Esophagus muscularis mucosa (tissue), 4 donors: ENCODE results near the gene ERGIC1. TPM values are rescaled to one million over a fixed set of nuclear protein-coding genes. Genes with fewer than 3 reads are reported as not detected.

Experiments
- DNase-seq: peaks from one replicate; pipeline ENCODE4 v3.0.0-alpha.2; 2017; ENCODE audit errors: extremely low spot score
- H3K27ac ChIP-seq, 4 donors: fragments of 200-600 bp; sonication (generic); replicated peaks in 1 of 4; 1 replicate in 3 of 4; 2 replicates in 1 of 4; pipeline ENCODE4 v1.5.1; 2016 to 2019; ENCODE audit warnings: mild to moderate bottlenecking in 1 of 4
- H3K27me3 ChIP-seq, 4 donors: fragments of 200-600 bp; sonication (generic); one replicate each; pipeline versions ENCODE4 v1.5.1 to v1.6.0; 2016 to 2019
- H3K36me3 ChIP-seq, 4 donors: fragments of 200-600 bp; sonication (generic); one replicate each; pipeline ENCODE4 v1.5.1; 2016 to 2019
- H3K4me1 ChIP-seq, 4 donors: fragments of 200-600 bp; sonication (generic); one replicate each; pipeline ENCODE4 v1.5.1; 2016 to 2019
- H3K4me3 ChIP-seq, 4 donors: fragments of 200-600 bp; sonication (generic); 1 replicate in 2 of 4; 2 replicates in 2 of 4; pipeline ENCODE4 v1.5.1; 2016 to 2019; ENCODE audit warnings: mild to moderate bottlenecking in 4 of 4, moderate library complexity in 1 of 4
- H3K9me3 ChIP-seq, 4 donors: fragments of 200-600 bp; sonication (generic); 1 replicate in 3 of 4; 2 replicates in 1 of 4; pipeline ENCODE4 v1.5.1; 2016 to 2019
- EP300 ChIP-seq: sonication (generic); formaldehyde crosslinking; IDR thresholded peaks from one replicate; pipeline ENCODE4 v1.6.1; 2017; ENCODE audit warnings: antibody characterized with exemption
- POLR2A ChIP-seq: fragments of 450-650 bp; IDR thresholded peaks from one replicate; pipeline ENCODE4 v1.6.1; 2017; ENCODE audit warnings: antibody characterized with exemption, moderate library complexity, mild to moderate bottlenecking, low read depth
- POLR2AphosphoS5 ChIP-seq, 2 donors: sonication (generic); formaldehyde crosslinking; IDR thresholded peaks; one replicate each; pipeline ENCODE4 v1.6.1; 2017; ENCODE audit warnings: antibody characterized with exemption in 2 of 2
- WGBS: methylation state at CpG from one replicate; pipeline ENCODE4 v1.1.5; 2018; 5-methylcytosine and 5-hydroxymethylcytosine counted together
- intact Hi-C: fragments of 100-400 bp; cut with DNase I; formaldehyde crosslinking; loops from one replicate; pipeline ENCODE4 v1.15.1; 2023
- total RNA-seq, 4 donors: library from RNA; depleted of rRNA; stranded (reverse); fragments of >200 nt; gene quantifications; one replicate each; pipeline versions ENCODE4 v1.1.0 to v1.2.1, GENCODE V29; 2016
- TF ChIP-seq, protein P1 (sequence below), 3 experiments: fragments of 200-600 bp in 2 of 3; fragments of 450-650 bp in 1 of 3; sonication (generic) in 2 of 3; IDR thresholded peaks; one replicate each; pipeline ENCODE4 v1.5.1; 2017 to 2019; ENCODE audit warnings: antibody characterized with exemption in 3 of 3, mild to moderate bottlenecking in 2 of 3, moderate library complexity in 1 of 3

Gene ERGIC1
- total RNA-seq, 4 donors from 2014 or later = 105 to 161 (median 145) TPM

DNA sequence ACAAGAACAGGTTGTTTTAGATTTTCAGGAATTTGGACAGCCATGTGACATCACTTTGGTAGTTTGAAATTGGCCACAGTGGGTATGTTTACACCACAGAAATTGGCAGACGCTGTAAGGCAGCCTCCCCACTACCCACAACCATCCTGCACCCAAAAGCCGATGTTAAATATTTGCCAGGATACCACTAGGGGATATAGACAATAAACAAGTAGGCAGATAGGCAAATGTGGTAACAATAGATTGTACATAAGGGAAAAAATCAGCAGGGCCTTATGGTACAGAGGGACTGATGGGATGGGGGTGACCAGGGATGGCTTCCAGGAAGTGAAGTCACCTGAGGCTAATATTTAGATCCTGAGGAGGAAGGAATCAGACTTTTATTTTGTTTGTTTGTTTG, 31.9 kb upstream of the ERGIC1 start:
- H3K9me3 ChIP-seq = no peaks in the 10 kb centered on the region
- H3K4me3 ChIP-seq = no peak overlapping the region
- no peak for DNase-seq
- WGBS = 88% methylated on average over 2 of the region's 2 CpGs
- intact Hi-C loops = no loop called here
- TF ChIP-seq EP300 (no peak), POLR2A (no peak), POLR2AphosphoS5 (IDR thresholded peaks at IDR 0.05) (no peak)
- TF ChIP-seq, protein P1, sequence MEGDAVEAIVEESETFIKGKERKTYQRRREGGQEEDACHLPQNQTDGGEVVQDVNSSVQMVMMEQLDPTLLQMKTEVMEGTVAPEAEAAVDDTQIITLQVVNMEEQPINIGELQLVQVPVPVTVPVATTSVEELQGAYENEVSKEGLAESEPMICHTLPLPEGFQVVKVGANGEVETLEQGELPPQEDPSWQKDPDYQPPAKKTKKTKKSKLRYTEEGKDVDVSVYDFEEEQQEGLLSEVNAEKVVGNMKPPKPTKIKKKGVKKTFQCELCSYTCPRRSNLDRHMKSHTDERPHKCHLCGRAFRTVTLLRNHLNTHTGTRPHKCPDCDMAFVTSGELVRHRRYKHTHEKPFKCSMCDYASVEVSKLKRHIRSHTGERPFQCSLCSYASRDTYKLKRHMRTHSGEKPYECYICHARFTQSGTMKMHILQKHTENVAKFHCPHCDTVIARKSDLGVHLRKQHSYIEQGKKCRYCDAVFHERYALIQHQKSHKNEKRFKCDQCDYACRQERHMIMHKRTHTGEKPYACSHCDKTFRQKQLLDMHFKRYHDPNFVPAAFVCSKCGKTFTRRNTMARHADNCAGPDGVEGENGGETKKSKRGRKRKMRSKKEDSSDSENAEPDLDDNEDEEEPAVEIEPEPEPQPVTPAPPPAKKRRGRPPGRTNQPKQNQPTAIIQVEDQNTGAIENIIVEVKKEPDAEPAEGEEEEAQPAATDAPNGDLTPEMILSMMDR (IDR thresholded peaks at IDR 0.05) = no peak
- H3K27me3 ChIP-seq = no peaks in the 10 kb centered on the region
- no peaks in the 10 kb centered on the region for H3K36me3 ChIP-seq
- no peak overlapping the region for H3K27ac ChIP-seq
- H3K4me1 ChIP-seq = peaks cover 3 to 37% (median 23%) of the 10 kb centered on the region in 4 donors

DNA sequence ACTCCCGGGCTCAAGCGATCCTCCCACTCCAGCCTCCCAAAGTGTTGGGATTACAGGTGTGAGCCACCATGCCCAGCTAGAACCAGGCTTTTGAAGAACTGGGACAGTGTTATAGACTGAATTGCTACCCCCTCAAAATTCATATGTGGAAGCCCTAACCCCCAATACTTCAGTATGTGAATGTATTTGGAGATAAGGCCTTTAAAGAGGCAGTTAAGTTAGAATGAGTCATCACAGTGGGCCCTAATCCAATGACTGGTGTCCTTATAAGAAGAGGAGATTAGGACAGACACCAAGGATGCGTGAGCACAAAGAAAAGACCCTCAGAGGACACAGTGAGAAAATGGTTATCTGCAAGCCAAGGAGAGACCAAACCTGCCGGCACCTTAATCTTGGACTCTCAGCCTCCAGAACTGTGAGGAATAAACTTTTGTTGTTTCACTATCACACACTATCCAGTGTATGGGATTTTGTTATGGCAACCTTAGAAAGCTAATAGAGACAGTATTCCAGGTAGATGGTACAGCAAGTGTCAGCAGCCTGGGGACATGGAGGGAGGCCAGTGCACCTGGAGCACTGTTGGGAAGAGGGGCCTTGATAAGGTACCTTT, 31.4 kb upstream of the ERGIC1 start:
- H3K4me1 ChIP-seq = peaks cover 3 to 34% (median 18%) of the 10 kb centered on the region in 4 donors
- no peaks in the 10 kb centered on the region for H3K27me3 ChIP-seq
- H3K27ac ChIP-seq = no peak overlapping the region
- no peaks in the 10 kb centered on the region for H3K36me3 ChIP-seq
- TF ChIP-seq POLR2AphosphoS5 (IDR thresholded peaks at IDR 0.05) (no peak), POLR2A (no peak), EP300 (no peak)
- TF ChIP-seq, protein P1 (IDR thresholded peaks at IDR 0.05) = no peak
- no peak for DNase-seq
- 90% methylated on average over 4 of the region's 4 CpGs for WGBS
- H3K9me3 ChIP-seq = no peaks in the 10 kb centered on the region
- H3K4me3 ChIP-seq = no peak overlapping the region
- intact Hi-C loops = no loop called here

DNA sequence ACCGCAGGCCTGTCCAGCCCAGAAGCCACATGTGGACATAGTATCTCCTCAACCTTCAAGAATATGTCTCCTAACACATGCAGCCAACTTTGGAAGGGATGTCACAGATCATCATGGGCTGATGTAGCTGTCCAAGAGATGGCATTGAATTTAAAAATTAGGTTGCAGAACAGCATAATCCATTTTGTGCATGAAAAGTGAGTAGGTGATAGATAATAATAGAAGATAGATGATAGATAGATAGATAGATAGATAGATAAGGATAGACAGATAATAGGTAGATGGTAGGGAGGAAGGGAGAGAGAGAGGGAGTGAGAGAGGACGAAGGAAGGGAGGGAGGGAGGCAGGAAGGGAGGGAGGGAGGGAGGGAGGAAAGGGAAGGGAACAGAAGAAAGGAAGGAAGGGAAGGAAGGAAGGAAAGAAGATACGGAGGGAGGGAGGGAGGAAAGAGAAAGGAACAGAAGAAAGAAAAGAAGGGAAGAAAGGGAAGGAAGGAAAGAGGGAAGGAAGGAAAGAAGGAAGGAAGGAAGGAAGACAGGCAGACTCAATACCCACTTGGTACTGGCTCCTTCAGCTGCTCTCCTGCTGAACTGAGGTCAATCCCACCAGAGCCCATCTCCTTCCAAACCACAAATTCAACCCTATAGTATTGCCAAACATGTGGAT, 28.9 kb upstream of the ERGIC1 start:
- no peaks in the 10 kb centered on the region for H3K27me3 ChIP-seq
- no peak for DNase-seq
- 85% methylated on average over 3 of the region's 3 CpGs for whole genome bisulfite sequencing
- H3K36me3 ChIP-seq = no peaks in the 10 kb centered on the region
- H3K4me3 ChIP-seq = no peak overlapping the region
- no peak for TF ChIP-seq POLR2AphosphoS5 (IDR thresholded peaks at IDR 0.05)
- TF ChIP-seq, protein P1 (IDR thresholded peaks at IDR 0.05) = no peak
- TF ChIP-seq POLR2A = no peak
- no peak for TF ChIP-seq EP300
- intact Hi-C loops = no loop called here
- no peak overlapping the region for H3K27ac ChIP-seq
- H3K4me1 ChIP-seq = peaks cover 0 to 17% (median 5%) of the 10 kb centered on the region in 4 donors
- peaks cover 0 to 7% (median 3%) of the 10 kb centered on the region in 4 donors for H3K9me3 ChIP-seq

DNA sequence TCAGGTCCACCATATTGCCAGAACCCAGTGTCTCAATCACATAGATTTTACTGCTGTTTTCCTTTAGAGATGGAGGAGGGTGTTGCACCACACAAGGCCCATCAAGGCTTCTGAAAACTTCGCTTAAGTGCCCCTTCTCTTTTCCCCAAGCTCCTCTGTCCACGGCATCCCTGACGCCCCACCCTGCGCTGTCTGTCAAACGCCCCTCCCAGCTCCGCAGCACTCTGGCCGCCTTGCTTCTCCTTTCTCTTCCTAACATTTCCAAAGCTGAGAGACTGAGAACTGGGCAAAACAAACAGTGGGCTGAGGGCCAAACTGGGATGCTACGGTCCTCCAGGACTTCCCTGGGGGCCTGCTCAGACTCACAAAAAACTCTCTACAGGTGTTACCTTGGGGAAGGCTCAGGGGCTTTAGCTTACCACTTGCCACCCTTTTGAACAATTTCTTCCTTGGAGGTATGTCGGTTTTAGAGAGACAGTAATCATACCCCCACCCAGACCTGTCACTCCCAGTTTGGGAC, 28.3 kb upstream of the ERGIC1 start:
- Histone ChIP-seq H3K27ac (peak overlapping the region in 2 of 4 donors; percentile 9 to 35), H3K9me3 (peaks cover 0 to 7% (median 3%) of the 10 kb centered on the region in 4 donors), H3K27me3 (no peaks in the 10 kb centered on the region), H3K4me3 (no peak overlapping the region), H3K4me1 (peaks cover 0 to 13% (median 5%) of the 10 kb centered on the region in 4 donors), H3K36me3 (no peaks in the 10 kb centered on the region)
- no peak for DNase-seq
- intact Hi-C loops = no loop called here
- TF ChIP-seq, protein P1 (IDR thresholded peaks at IDR 0.05) = no peak
- no peak for TF ChIP-seq POLR2A
- no peak for TF ChIP-seq EP300
- no peak for TF ChIP-seq POLR2AphosphoS5 (IDR thresholded peaks at IDR 0.05)
- WGBS = 88% methylated on average over 9 of the region's 9 CpGs
